Measurements from ENCODE around the gene C2orf42.
A peak's percentile ranks its signal among the peaks of the same experiment; 100 is the strongest.
"Not testable (repeated sequence)": the region's sequence is repeated elsewhere in the genome, so short reads cannot be mapped to it uniquely, and the experiment has no call there.

C2orf42 gene

GRCh38 chr2:70190418-70191243 is at the start of gene C2orf42:
Gene C2orf42, minus strand, starts transcription at chr2:70191019. Its CDS starts 9,034 bp downstream, at chr2:70181985.
- peak; percentile 99 for DNase-seq (ENCODE audit: low spot score)

GRCh38 chr2:70240599-70240998 is 49.8 kb upstream of the C2orf42 start:
- DNase-seq (ENCODE audit: low spot score), result no peak

GRCh38 chr2:70233926-70234325 is 43.1 kb upstream of the C2orf42 start:
- no peak for DNase-seq (ENCODE audit: low spot score)

GRCh38 chr2:70226781-70227180 is 36.0 kb upstream of the C2orf42 start:
- no peak for DNase-seq (ENCODE audit: low spot score)

- DNase-seq (ENCODE audit: low spot score), result not testable (repeated sequence)
Observed at GRCh38 chr2:70223305-70223704, 32.5 kb upstream of the C2orf42 start.

- peak; percentile 66 for DNase-seq (ENCODE audit: low spot score)
Observed at GRCh38 chr2:70214953-70215549, 24.2 kb upstream of the C2orf42 start.

- no peak for DNase-seq (ENCODE audit: low spot score)
Observed at GRCh38 chr2:70214365-70214764, 23.5 kb upstream of the C2orf42 start.

GRCh38 chr2:70212298-70212932 is 21.6 kb upstream of the C2orf42 start:
- DNase-seq (ENCODE audit: low spot score), result no peak

GRCh38 chr2:70211595-70211994 is 20.8 kb upstream of the C2orf42 start:
- DNase-seq (ENCODE audit: low spot score), result no peak

GRCh38 chr2:70204452-70204851 is 13.6 kb upstream of the C2orf42 start:
- DNase-seq (ENCODE audit: low spot score), result no peak

GRCh38 chr2:70203086-70203485 is 12.3 kb upstream of the C2orf42 start:
- no peak for DNase-seq (ENCODE audit: low spot score)

GRCh38 chr2:70202236-70202806 is 11.5 kb upstream of the C2orf42 start:
- no peak for DNase-seq (ENCODE audit: low spot score)

- DNase-seq (ENCODE audit: low spot score), result no peak
Observed at GRCh38 chr2:70201831-70202230, 11.0 kb upstream of the C2orf42 start.

- no peak for DNase-seq (ENCODE audit: low spot score)
Observed at GRCh38 chr2:70201225-70201768, 10.5 kb upstream of the C2orf42 start.

GRCh38 chr2:70199320-70199864 is 8.6 kb upstream of the C2orf42 start:
- DNase-seq (ENCODE audit: low spot score), result no peak

GRCh38 chr2:70192516-70192915 is 1.7 kb upstream of the C2orf42 start:
- no peak for DNase-seq (ENCODE audit: low spot score)

- DNase-seq (ENCODE audit: low spot score), result no peak
Observed at GRCh38 chr2:70191244-70191735, 471 bp upstream of the C2orf42 start.

GRCh38 chr2:70188460-70188859 is 2.4 kb downstream of the C2orf42 start:
- DNase-seq (ENCODE audit: low spot score), result no peak

- not testable (repeated sequence) for DNase-seq (ENCODE audit: low spot score)
Observed at GRCh38 chr2:70187170-70187569, 3.6 kb downstream of the C2orf42 start.

- no peak for DNase-seq (ENCODE audit: low spot score)
Observed at GRCh38 chr2:70182689-70183088, 8.1 kb downstream of the C2orf42 start.

- no peak for DNase-seq (ENCODE audit: low spot score)
Observed at GRCh38 chr2:70181363-70181956, 9.4 kb downstream of the C2orf42 start.

- DNase-seq (ENCODE audit: low spot score), result no peak
Observed at GRCh38 chr2:70173520-70173919, 17.3 kb downstream of the C2orf42 start.
